Measurements from ENCODE around the gene TMTC1.
A peak's percentile ranks its signal among the peaks of the same experiment; 100 is the strongest.

GRCh38 chr12:29695800-29696199, 87.9 kb downstream of the TMTC1 start:
- no peak for TF ChIP-seq RAD21 (IDR thresholded peaks at IDR 0.05; ENCODE audit: low read depth)
- TF ChIP-seq YY1 (IDR thresholded peaks at IDR 0.05; ENCODE audit: low read depth), result no peak
- TF ChIP-seq EP300 (IDR thresholded peaks at IDR 0.05; ENCODE audit: borderline replicate concordance), result peak; percentile 90
- no peak for TF ChIP-seq TAF1 (IDR thresholded peaks at IDR 0.05; ENCODE audit: low read depth)
- no peak for TF ChIP-seq REST (IDR thresholded peaks at IDR 0.05; ENCODE audit: low read depth)
- no peak for TF ChIP-seq MAX (IDR thresholded peaks at IDR 0.05)
- no peak for TF ChIP-seq CREB1 (IDR thresholded peaks at IDR 0.05; ENCODE audit: low read depth)
- TF ChIP-seq NFIC (IDR thresholded peaks at IDR 0.05), result peak; percentile 71; the same call in 1 of the 2 replicates
- peak; percentile 87 for TF ChIP-seq FOXM1 (IDR thresholded peaks at IDR 0.05; ENCODE audit: borderline replicate concordance, low read depth)
- TF ChIP-seq CEBPB (IDR thresholded peaks at IDR 0.05), result peak; percentile 18; the same call in 1 of the 2 replicates
- TF ChIP-seq TCF12 (IDR thresholded peaks at IDR 0.05; ENCODE audit: low read depth), result peak; percentile 84
- no peak for TF ChIP-seq EGR1 (IDR thresholded peaks at IDR 0.05)
- TF ChIP-seq TEAD4 (IDR thresholded peaks at IDR 0.05), result peak; percentile 89
